Measurements from ENCODE around the gene EPHA6. TPM values are rescaled to one million over a fixed set of nuclear protein-coding genes. Genes with fewer than 3 reads are reported as not detected.

Gene EPHA6
- total RNA-seq, 1 experiment from 2014 or later = 1.1 TPM

DNA sequence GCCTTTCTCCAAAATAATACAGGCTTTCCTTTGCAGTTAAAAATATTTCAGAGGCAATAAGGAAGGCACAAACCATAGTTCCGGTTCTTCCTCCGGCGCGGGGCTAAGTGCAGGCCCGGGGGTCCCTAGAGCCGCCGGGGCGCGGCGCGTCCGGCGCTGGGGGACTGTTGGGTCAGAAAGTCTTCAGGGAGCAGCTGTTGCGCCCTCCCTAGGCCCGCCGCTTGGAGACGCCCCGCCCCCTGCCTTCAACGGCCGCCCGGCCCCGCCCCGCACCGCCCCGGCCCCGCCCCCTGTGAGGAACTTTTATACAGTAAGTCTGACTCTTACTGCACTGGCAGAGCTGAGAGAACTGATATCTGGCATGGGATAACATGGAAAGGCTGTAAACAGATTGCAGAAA, 667.0 kb downstream of the EPHA6 start:
- Mint-ChIP-seq H3K4me1 (ENCODE audit: low read depth, unreplicated experiment) (no peaks in the 10 kb centered on the region), H3K27ac (ENCODE audit: unreplicated experiment) (no peak overlapping the region), H3K27me3 (ENCODE audit: unreplicated experiment) (no peaks in the 10 kb centered on the region), H3K9me3 (ENCODE audit: low read depth, unreplicated experiment) (no peaks in the 10 kb centered on the region), H3K4me3 (ENCODE audit: low read depth, unreplicated experiment) (no peak overlapping the region), H3K36me3 (ENCODE audit: insufficient read depth, unreplicated experiment) (no peaks in the 10 kb centered on the region)
- no TSS peak for BruUV-seq (replicated peaks)
- no peak for DNase-seq
- TF ChIP-seq, protein P1, sequence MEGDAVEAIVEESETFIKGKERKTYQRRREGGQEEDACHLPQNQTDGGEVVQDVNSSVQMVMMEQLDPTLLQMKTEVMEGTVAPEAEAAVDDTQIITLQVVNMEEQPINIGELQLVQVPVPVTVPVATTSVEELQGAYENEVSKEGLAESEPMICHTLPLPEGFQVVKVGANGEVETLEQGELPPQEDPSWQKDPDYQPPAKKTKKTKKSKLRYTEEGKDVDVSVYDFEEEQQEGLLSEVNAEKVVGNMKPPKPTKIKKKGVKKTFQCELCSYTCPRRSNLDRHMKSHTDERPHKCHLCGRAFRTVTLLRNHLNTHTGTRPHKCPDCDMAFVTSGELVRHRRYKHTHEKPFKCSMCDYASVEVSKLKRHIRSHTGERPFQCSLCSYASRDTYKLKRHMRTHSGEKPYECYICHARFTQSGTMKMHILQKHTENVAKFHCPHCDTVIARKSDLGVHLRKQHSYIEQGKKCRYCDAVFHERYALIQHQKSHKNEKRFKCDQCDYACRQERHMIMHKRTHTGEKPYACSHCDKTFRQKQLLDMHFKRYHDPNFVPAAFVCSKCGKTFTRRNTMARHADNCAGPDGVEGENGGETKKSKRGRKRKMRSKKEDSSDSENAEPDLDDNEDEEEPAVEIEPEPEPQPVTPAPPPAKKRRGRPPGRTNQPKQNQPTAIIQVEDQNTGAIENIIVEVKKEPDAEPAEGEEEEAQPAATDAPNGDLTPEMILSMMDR (IDR thresholded peaks at IDR 0.05; ENCODE audit: unreplicated experiment) = no peak
- intact Hi-C loops (cut with micrococcal nuclease; ENCODE audit: unreplicated experiment) = no loop called here
- CTCF ChIA-PET = no interaction called here

DNA sequence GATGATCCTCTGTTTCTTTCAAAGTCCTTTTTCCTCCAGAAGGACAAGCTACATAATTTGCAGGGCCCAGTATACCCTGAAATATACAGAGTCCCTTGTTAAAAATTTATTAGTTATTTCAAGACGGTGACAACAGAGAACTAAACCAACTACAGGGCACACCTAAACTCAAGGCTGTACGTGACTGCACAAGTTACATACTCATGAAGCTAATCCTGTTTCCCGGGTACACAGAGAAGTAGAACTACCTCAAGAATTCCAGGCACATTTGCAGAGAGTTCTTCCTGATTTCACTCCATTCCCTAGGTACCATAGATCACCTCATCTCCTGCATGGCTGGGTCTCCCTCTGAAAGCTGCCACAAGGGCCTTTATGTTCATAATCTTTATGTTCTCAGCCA, 670.8 kb downstream of the EPHA6 start:
- CTCF ChIA-PET = interaction anchor here (1.2 kb wide), 1 partner anchor 11 kb away, joined by 3 read pairs; no protein-coding TSS in a partner anchor
- Mint-ChIP-seq H3K27ac (ENCODE audit: unreplicated experiment) (no peak overlapping the region), H3K4me3 (ENCODE audit: low read depth, unreplicated experiment) (no peak overlapping the region), H3K9me3 (ENCODE audit: low read depth, unreplicated experiment) (no peaks in the 10 kb centered on the region), H3K36me3 (ENCODE audit: insufficient read depth, unreplicated experiment) (no peaks in the 10 kb centered on the region), H3K27me3 (ENCODE audit: unreplicated experiment) (no peaks in the 10 kb centered on the region), H3K4me1 (ENCODE audit: low read depth, unreplicated experiment) (no peaks in the 10 kb centered on the region)
- DNase-seq = no peak
- BruUV-seq (replicated peaks) = no TSS peak
- TF ChIP-seq, protein P1 (IDR thresholded peaks at IDR 0.05; ENCODE audit: unreplicated experiment) = no peak
- intact Hi-C loops (cut with micrococcal nuclease; ENCODE audit: unreplicated experiment) = no loop called here

DNA sequence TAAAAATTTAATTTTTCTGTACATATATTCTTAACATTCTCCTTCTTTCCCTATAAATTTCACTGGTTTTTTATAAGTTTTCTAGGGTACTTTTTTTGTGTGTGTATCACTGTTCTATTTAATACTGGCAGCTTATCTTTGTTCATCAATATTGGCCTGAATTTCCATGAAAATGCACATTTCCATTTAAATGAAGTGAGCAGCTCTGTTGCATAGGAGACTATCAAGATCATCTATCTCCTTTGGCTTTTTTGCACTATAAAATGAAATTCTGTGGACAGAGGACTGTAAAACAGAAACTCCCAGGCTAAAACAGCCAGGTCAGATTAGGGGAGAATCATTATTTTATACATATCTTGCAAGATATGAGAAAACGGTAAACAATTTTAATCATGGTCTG, 673.2 kb downstream of the EPHA6 start:
- Mint-ChIP-seq H3K27ac (ENCODE audit: unreplicated experiment) (no peak overlapping the region), H3K27me3 (ENCODE audit: unreplicated experiment) (no peaks in the 10 kb centered on the region), H3K9me3 (ENCODE audit: low read depth, unreplicated experiment) (no peaks in the 10 kb centered on the region), H3K4me3 (ENCODE audit: low read depth, unreplicated experiment) (no peak overlapping the region), H3K4me1 (ENCODE audit: low read depth, unreplicated experiment) (no peaks in the 10 kb centered on the region), H3K36me3 (ENCODE audit: insufficient read depth, unreplicated experiment) (no peaks in the 10 kb centered on the region)
- BruUV-seq (replicated peaks) = no TSS peak
- TF ChIP-seq, protein P1 (IDR thresholded peaks at IDR 0.05; ENCODE audit: unreplicated experiment) = no peak
- CTCF ChIA-PET = no interaction called here
- intact Hi-C loops (cut with micrococcal nuclease; ENCODE audit: unreplicated experiment) = no loop called here
- DNase-seq = no peak

DNA sequence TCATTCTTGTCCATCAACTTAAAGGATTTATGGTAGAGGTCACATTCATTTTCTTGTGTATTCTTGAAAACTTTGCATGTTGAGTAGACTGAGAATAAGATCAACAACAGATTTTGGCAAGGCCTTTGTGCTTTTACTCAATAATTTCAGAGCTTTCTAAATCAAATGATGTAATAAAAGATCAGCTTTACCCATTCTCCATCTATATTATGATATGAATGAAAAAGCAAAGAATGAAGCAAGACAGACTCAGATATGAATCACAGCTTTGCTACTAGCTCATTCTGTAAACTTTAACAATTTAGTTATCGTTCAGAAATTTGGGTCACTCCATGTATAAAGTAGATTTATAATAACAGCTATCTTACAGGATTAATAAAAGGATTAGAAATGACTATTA, 674.3 kb downstream of the EPHA6 start:
- TF ChIP-seq, protein P1 (IDR thresholded peaks at IDR 0.05; ENCODE audit: unreplicated experiment) = no peak
- H3K4me3 Mint-ChIP-seq (ENCODE audit: low read depth, unreplicated experiment) = no peak overlapping the region
- intact Hi-C loops (cut with micrococcal nuclease; ENCODE audit: unreplicated experiment) = no loop called here
- no peaks in the 10 kb centered on the region for H3K4me1 Mint-ChIP-seq (ENCODE audit: low read depth, unreplicated experiment)
- CTCF ChIA-PET = interaction anchor here (0.6 kb wide), 1 partner anchor 766 kb away, joined by 3 read pairs; no protein-coding TSS in a partner anchor
- no peaks in the 10 kb centered on the region for H3K27me3 Mint-ChIP-seq (ENCODE audit: unreplicated experiment)
- no peak for DNase-seq
- H3K9me3 Mint-ChIP-seq (ENCODE audit: low read depth, unreplicated experiment) = no peaks in the 10 kb centered on the region
- H3K36me3 Mint-ChIP-seq (ENCODE audit: insufficient read depth, unreplicated experiment) = no peaks in the 10 kb centered on the region
- H3K27ac Mint-ChIP-seq (ENCODE audit: unreplicated experiment) = no peak overlapping the region
- no TSS peak for BruUV-seq (replicated peaks)

Data from Calu3 (cell line).